ENCODE data around the gene CACUL1.

CACUL1 gene

GRCh38 chr10:118626953-118627352, 127.8 kb downstream of the CACUL1 start:
- no peak overlapping the region for H3K27ac Mint-ChIP-seq
- peaks cover 11% of the 10 kb centered on the region for H3K4me1 Mint-ChIP-seq
- TF ChIP-seq CTCF (IDR thresholded peaks at IDR 0.05; ENCODE audit: unreplicated experiment in 3 of 3) = no peak
- H3K27me3 Mint-ChIP-seq (ENCODE audit: low read depth) = peaks cover 44% of the 10 kb centered on the region
- no peak overlapping the region for H3K4me3 Mint-ChIP-seq
- H3K36me3 Mint-ChIP-seq (ENCODE audit: low read depth) = no peaks in the 10 kb centered on the region
- no peaks in the 10 kb centered on the region for H3K9me3 Mint-ChIP-seq
